AG04450 (cell line): ENCODE measurements around the gene RAD54L2. TPM values are rescaled to one million over a fixed set of nuclear protein-coding genes. Genes with fewer than 3 reads are reported as not detected.

Experiments
- CTCF ChIA-PET: fragments of 300-600, 350-600 bp; formaldehyde crosslinking; extraction: SDS; loops from one replicate; lab custom pipeline; 2022; ENCODE audit warnings: antibody characterized with exemption, inconsistent platforms; lab: Charles Lee
- POLR2A ChIA-PET: fragments of 350-600 bp; formaldehyde crosslinking; extraction: SDS; loops from one replicate; lab custom pipeline; 2021; ENCODE audit warnings: antibody characterized with exemption, inconsistent platforms; lab: Yijun Ruan, JAX
- DNase-seq: peaks from one replicate; pipeline ENCODE4 v3.0.0-alpha.2; 2011; ENCODE audit warnings: low read depth, low spot score
- H3K27ac ChIP-seq: one replicate; pipeline ENCODE4 v1.5.1; 2012; ENCODE audit warnings: low read depth, low read length, control low read depth
- H3K27me3 ChIP-seq: one replicate; pipeline ENCODE4 v1.6.0; 2012; ENCODE audit warnings: low read length; ENCODE audit not compliant: control insufficient read depth, insufficient read depth
- H3K4me3 ChIP-seq: 2 replicates; pipeline ENCODE4 v1.5.1; 2011; ENCODE audit warnings: mild to moderate bottlenecking, low read depth, low read length, control low read depth
- H3K9me3 ChIP-seq: 2 replicates; pipeline ENCODE4 v1.5.1; 2012; ENCODE audit warnings: low read length; ENCODE audit not compliant: control insufficient read depth, insufficient read depth
- polyA plus RNA-seq: library from polyadenylated mRNA; depleted of rRNA; stranded (reverse); fragments of >200 nt; gene quantifications from 2 replicates; pipeline ENCODE4 v1.2.3, GENCODE V29; 2011
- TF ChIP-seq, protein P1 (sequence below): IDR thresholded peaks from 2 replicates; pipeline ENCODE4 v1.5.1; 2011; ENCODE audit warnings: low read depth, low read length, control low read depth, inconsistent platforms

Gene RAD54L2
- polyA plus RNA-seq, 1 experiment, result 8.1 TPM

- H3K27me3 ChIP-seq, result no peaks in the 10 kb centered on the region
- ChIA-PET CTCF (interaction anchor here (1.0 to 7.3 kb wide), 26 partner anchors 10 to 298 kb away, joined by 3 to 224 read pairs (median 8); partner anchors contain the start of genes RAD54L2 and RBM15B), POLR2A (interaction anchor here (0.6 to 1.0 kb wide), 2 partner anchors 10 to 180 kb away, joined by 3 to 5 read pairs; no protein-coding TSS in a partner anchor)
- no peak for DNase-seq
- H3K9me3 ChIP-seq, result no peaks in the 10 kb centered on the region
- no peak overlapping the region for H3K27ac ChIP-seq
- TF ChIP-seq, protein P1, sequence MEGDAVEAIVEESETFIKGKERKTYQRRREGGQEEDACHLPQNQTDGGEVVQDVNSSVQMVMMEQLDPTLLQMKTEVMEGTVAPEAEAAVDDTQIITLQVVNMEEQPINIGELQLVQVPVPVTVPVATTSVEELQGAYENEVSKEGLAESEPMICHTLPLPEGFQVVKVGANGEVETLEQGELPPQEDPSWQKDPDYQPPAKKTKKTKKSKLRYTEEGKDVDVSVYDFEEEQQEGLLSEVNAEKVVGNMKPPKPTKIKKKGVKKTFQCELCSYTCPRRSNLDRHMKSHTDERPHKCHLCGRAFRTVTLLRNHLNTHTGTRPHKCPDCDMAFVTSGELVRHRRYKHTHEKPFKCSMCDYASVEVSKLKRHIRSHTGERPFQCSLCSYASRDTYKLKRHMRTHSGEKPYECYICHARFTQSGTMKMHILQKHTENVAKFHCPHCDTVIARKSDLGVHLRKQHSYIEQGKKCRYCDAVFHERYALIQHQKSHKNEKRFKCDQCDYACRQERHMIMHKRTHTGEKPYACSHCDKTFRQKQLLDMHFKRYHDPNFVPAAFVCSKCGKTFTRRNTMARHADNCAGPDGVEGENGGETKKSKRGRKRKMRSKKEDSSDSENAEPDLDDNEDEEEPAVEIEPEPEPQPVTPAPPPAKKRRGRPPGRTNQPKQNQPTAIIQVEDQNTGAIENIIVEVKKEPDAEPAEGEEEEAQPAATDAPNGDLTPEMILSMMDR, result no peak
- no peak overlapping the region for H3K4me3 ChIP-seq
These were observed 36.0 kb upstream of the RAD54L2 start for GRCh38 chr3:51502562-51502910.

DNA sequence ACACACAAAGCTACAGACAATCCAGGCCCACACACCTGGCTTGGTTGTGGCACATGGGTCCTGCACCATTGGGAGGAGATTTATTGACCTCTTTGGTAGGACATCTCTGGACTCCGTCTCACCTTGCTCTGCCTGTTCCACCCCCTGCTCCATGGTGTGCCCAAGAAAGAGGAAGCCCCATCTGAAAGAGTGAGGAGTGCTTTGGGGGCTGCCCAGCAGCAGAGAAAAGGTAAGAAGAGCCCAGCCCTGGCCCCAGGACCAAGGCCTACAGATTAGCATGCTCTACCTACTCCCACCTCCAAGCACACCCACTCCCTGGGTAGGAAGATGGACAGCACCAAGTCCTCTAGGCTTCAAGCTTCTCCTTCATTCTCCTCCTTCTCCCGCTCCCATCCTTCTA, 35.5 kb upstream of the RAD54L2 start:
- ChIA-PET POLR2A (interaction anchor here (0.6 kb wide), 1 partner anchor 10 kb away, joined by 3 read pairs; no protein-coding TSS in a partner anchor), CTCF (interaction anchor here (0.5 to 7.3 kb wide), 8 partner anchors 10 to 297 kb away, joined by 4 to 224 read pairs (median 10); no protein-coding TSS in a partner anchor)
- DNase-seq, result no peak
- Histone ChIP-seq H3K4me3 (no peak overlapping the region), H3K27ac (no peak overlapping the region), H3K27me3 (no peaks in the 10 kb centered on the region), H3K9me3 (no peaks in the 10 kb centered on the region)
- TF ChIP-seq, protein P1, result no peak

- H3K4me3 ChIP-seq, result no peak overlapping the region
- ChIA-PET CTCF (interaction anchor here (1.2 kb wide), 1 partner anchor 174 kb away, joined by 4 read pairs; no protein-coding TSS in a partner anchor), POLR2A (no interaction called here)
- H3K27ac ChIP-seq, result no peak overlapping the region
- H3K27me3 ChIP-seq, result peaks cover 4% of the 10 kb centered on the region
- DNase-seq, result no peak
- TF ChIP-seq, protein P1, result no peak
- H3K9me3 ChIP-seq, result no peaks in the 10 kb centered on the region
These were observed 30.3 kb upstream of the RAD54L2 start for GRCh38 chr3:51508255-51508654.

GRCh38 chr3:51510996-51511395, 27.5 kb upstream of the RAD54L2 start:
- TF ChIP-seq, protein P1, result no peak
- peaks cover 4% of the 10 kb centered on the region for H3K27me3 ChIP-seq
- DNase-seq, result no peak
- H3K27ac ChIP-seq, result no peak overlapping the region
- ChIA-PET POLR2A (interaction anchor here (0.6 to 0.8 kb wide), 2 partner anchors 11 to 1584 kb away, joined by 5 read pairs; partner anchors contain the start of gene DCAF1), CTCF (interaction anchor here (0.6 to 1.8 kb wide), 4 partner anchors 9 to 171 kb away, joined by 3 to 5 read pairs (median 4); no protein-coding TSS in a partner anchor)
- no peaks in the 10 kb centered on the region for H3K9me3 ChIP-seq
- no peak overlapping the region for H3K4me3 ChIP-seq

DNA sequence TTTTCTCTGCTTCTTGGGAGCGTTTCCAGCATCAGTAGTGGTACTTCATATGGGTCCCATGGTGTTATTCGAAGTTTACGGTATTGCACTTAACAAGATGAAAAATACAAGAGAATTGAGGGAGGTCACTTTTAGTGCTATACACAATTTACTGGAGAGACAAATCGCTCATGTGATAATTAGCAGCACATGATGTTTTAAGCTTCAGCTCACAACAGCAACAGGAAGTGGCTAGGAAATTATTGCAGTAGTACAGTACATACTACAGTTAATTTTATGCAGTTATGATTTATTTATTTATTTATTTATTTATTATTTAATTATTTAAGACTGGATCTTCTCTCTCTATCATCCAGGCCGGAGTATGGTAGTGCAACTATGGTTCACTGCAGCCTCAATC, 24.3 kb upstream of the RAD54L2 start:
- ChIA-PET POLR2A (no interaction called here), CTCF (interaction anchor here (0.6 kb wide), 1 partner anchor 12 kb away, joined by 5 read pairs; no protein-coding TSS in a partner anchor)

More for the DNA sequence above, 24.3 kb upstream of the RAD54L2 start:
- no peak for DNase-seq
- no peak overlapping the region for H3K4me3 ChIP-seq
- H3K27ac ChIP-seq, result no peak overlapping the region
- H3K9me3 ChIP-seq, result no peaks in the 10 kb centered on the region
- peaks cover 4% of the 10 kb centered on the region for H3K27me3 ChIP-seq
- TF ChIP-seq, protein P1, result no peak
